ENCODE results near the gene RASSF5. TPM values are rescaled to one million over a fixed set of nuclear protein-coding genes. Genes with fewer than 3 reads are reported as not detected.

The RASSF5 gene
- total RNA-seq, 1 experiment from 2014 or later: 6.1 TPM

GRCh38 chr1:206521127-206521526 is 13.8 kb downstream of the RASSF5 start:
- CTCF ChIA-PET: interaction anchor here (0.9 kb wide), 1 partner anchor 14 kb away, joined by 4 read pairs; the partner anchor contains the start of gene RASSF5
- Mint-ChIP-seq H3K36me3 (ENCODE audit: insufficient read depth, unreplicated experiment) (no peaks in the 10 kb centered on the region), H3K4me3 (ENCODE audit: low read depth, unreplicated experiment) (no peak overlapping the region), H3K9me3 (ENCODE audit: low read depth, unreplicated experiment) (no peaks in the 10 kb centered on the region), H3K4me1 (ENCODE audit: low read depth, unreplicated experiment) (peaks cover 30% of the 10 kb centered on the region), H3K27ac (ENCODE audit: unreplicated experiment) (no peak overlapping the region), H3K27me3 (ENCODE audit: unreplicated experiment) (no peaks in the 10 kb centered on the region)
- BruUV-seq (replicated peaks): no TSS peak
- no peak for TF ChIP-seq CTCF (IDR thresholded peaks at IDR 0.05; ENCODE audit: unreplicated experiment)
- intact Hi-C loops (cut with micrococcal nuclease; ENCODE audit: unreplicated experiment): no loop called here
- peak; percentile 38 for DNase-seq

GRCh38 chr1:206521694-206522402 is 14.5 kb downstream of the RASSF5 start:
- no TSS peak for BruUV-seq (replicated peaks)
- TF ChIP-seq CTCF (IDR thresholded peaks at IDR 0.05; ENCODE audit: unreplicated experiment): no peak
- Mint-ChIP-seq H3K4me3 (ENCODE audit: low read depth, unreplicated experiment) (no peak overlapping the region), H3K36me3 (ENCODE audit: insufficient read depth, unreplicated experiment) (no peaks in the 10 kb centered on the region), H3K27me3 (ENCODE audit: unreplicated experiment) (no peaks in the 10 kb centered on the region), H3K9me3 (ENCODE audit: low read depth, unreplicated experiment) (no peaks in the 10 kb centered on the region), H3K27ac (ENCODE audit: unreplicated experiment) (no peak overlapping the region), H3K4me1 (ENCODE audit: low read depth, unreplicated experiment) (peaks cover 30% of the 10 kb centered on the region)
- DNase-seq: no peak
- CTCF ChIA-PET: interaction anchor here (0.9 to 1.5 kb wide), 2 partner anchors 9 to 15 kb away, joined by 3 to 4 read pairs; partner anchors contain the start of gene RASSF5
- intact Hi-C loops (cut with micrococcal nuclease; ENCODE audit: unreplicated experiment): no loop called here

DNA sequence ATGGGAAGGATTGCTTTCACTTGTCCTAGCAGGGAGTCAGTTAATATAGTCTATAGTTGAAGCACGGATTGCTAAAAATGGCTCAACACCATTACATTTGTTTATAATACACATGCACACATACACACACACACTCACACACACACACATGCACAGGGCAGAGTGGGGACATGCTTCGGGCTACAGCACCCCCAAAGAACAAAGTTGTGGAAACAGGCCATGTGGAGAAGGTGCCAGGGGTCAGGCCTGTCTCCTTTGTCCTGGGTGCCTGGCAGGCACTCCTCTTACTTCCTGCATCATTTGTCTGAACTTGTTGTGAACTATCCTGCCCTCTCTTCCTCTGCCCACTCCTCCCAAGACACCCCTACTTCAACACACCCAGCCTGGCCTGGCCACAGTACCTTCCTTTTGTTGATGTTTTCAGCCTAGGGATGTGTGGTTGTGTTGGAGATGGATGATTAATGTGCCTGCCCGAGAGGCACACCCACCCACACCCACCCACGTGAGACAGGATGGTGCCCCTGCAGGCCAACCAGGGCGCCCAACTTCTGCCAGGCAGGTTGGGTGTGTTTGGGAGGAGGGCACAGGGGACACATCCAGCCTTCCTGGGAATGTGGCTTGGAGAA is 17.5 kb downstream of the RASSF5 start:
- peaks cover 30% of the 10 kb centered on the region for H3K4me1 Mint-ChIP-seq (ENCODE audit: low read depth, unreplicated experiment)
- no peak for DNase-seq
- intact Hi-C loops (cut with micrococcal nuclease; ENCODE audit: unreplicated experiment): no loop called here
- no peak overlapping the region for H3K27ac Mint-ChIP-seq (ENCODE audit: unreplicated experiment)
- H3K4me3 Mint-ChIP-seq (ENCODE audit: low read depth, unreplicated experiment): no peak overlapping the region
- no peak for TF ChIP-seq CTCF (IDR thresholded peaks at IDR 0.05; ENCODE audit: unreplicated experiment)
- CTCF ChIA-PET: interaction anchor here (1.5 kb wide), 1 partner anchor 11 kb away, joined by 3 read pairs; no protein-coding TSS in a partner anchor
- no peaks in the 10 kb centered on the region for H3K27me3 Mint-ChIP-seq (ENCODE audit: unreplicated experiment)
- H3K9me3 Mint-ChIP-seq (ENCODE audit: low read depth, unreplicated experiment): no peaks in the 10 kb centered on the region
- no TSS peak for BruUV-seq (replicated peaks)
- no peaks in the 10 kb centered on the region for H3K36me3 Mint-ChIP-seq (ENCODE audit: insufficient read depth, unreplicated experiment)

DNA sequence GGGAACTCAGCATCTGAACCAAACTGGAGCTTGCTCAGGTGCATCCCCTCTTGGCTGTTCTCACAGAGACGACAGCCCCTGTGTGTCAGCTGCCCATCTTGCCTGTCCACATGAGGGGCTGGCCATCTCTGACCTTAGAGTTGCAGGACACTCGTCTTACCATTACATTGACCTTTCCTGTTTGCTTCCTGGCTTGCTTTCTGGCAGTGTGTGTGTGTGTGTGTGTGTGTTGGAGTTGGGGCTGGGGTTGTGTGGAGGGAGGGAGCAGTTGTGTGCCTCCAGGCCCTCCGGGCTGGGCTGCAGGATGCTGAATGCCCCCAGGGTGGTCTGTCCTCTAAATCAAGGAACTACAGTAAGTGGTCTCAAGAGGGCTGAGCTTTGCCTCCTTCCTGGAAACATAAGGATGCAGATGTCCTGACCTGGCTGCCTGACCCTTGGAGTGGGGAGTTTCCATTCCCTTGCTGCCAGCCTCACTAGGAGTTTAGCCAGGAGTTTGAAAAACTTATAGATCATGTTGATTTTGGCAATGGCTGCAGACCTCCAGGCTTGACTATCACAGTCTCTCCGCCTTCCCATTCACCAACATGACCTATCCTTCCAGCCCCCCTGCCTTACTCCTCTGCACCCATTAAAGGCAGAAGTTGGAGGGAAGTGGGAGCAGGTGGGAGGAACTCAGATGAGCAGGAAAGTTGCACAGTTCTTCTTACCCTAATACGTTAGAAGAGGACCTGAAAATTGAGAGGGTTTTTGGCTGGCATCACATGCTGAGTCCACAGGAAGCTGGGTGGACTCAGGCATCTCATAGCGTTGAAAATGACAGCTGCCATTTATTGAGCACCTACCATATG is 19.0 kb downstream of the RASSF5 start:
- H3K9me3 Mint-ChIP-seq (ENCODE audit: low read depth, unreplicated experiment): no peaks in the 10 kb centered on the region
- no TSS peak for BruUV-seq (replicated peaks)
- H3K27ac Mint-ChIP-seq (ENCODE audit: unreplicated experiment): no peak overlapping the region
- intact Hi-C loops (cut with micrococcal nuclease; ENCODE audit: unreplicated experiment): no loop called here
- no peak overlapping the region for H3K4me3 Mint-ChIP-seq (ENCODE audit: low read depth, unreplicated experiment)
- H3K4me1 Mint-ChIP-seq (ENCODE audit: low read depth, unreplicated experiment): peaks cover 22% of the 10 kb centered on the region
- no peaks in the 10 kb centered on the region for H3K36me3 Mint-ChIP-seq (ENCODE audit: insufficient read depth, unreplicated experiment)
- H3K27me3 Mint-ChIP-seq (ENCODE audit: unreplicated experiment): no peaks in the 10 kb centered on the region
- DNase-seq: no peak
- CTCF ChIA-PET: interaction anchor here (1.5 kb wide), 1 partner anchor 9 kb away, joined by 3 read pairs; no protein-coding TSS in a partner anchor
- no peak for TF ChIP-seq CTCF (IDR thresholded peaks at IDR 0.05; ENCODE audit: unreplicated experiment)

All from Calu3 (cell line).